DMS 273 (cell line): ENCODE measurements around the gene SLC41A3.
"Not testable (repeated sequence)": the region's sequence is repeated elsewhere in the genome, so short reads cannot be mapped to it uniquely, and the experiment has no call there.

ENCODE experiments used
- DNase-seq: peaks from one replicate; lab custom pipeline; 2025; ENCODE audit not compliant: unreplicated experiment; lab: John Stamatoyannopoulos, UW

Gene SLC41A3

DNA sequence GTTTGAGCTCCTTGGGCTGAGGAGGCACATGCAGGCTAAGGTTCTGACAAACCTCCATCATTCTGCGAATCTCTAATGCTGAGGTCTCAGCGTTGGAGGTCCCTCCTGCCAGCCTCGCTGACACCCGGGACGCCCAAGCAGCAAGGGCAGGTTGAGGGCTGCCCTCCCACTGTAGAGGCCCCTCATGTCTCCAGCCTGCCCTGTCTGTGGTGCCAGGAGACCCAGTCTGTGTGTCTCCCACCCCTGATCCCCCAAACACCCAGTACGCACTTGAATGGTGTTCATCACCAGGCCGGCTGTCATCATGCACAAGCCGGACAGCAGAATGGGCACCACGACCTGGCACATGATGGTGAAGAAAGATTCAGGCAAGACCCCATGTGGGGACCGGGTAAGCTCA lies 27.8 kb downstream of the SLC41A3 start:
- DNase-seq = no peak

GRCh38 chr3:126054870-126055269 lies 29.1 kb downstream of the SLC41A3 start:
- DNase-seq = no peak

GRCh38 chr3:126053949-126054569 lies 29.9 kb downstream of the SLC41A3 start:
- no peak for DNase-seq

- no peak for DNase-seq
Observed at GRCh38 chr3:126053513-126053912, 30.4 kb downstream of the SLC41A3 start.

DNA sequence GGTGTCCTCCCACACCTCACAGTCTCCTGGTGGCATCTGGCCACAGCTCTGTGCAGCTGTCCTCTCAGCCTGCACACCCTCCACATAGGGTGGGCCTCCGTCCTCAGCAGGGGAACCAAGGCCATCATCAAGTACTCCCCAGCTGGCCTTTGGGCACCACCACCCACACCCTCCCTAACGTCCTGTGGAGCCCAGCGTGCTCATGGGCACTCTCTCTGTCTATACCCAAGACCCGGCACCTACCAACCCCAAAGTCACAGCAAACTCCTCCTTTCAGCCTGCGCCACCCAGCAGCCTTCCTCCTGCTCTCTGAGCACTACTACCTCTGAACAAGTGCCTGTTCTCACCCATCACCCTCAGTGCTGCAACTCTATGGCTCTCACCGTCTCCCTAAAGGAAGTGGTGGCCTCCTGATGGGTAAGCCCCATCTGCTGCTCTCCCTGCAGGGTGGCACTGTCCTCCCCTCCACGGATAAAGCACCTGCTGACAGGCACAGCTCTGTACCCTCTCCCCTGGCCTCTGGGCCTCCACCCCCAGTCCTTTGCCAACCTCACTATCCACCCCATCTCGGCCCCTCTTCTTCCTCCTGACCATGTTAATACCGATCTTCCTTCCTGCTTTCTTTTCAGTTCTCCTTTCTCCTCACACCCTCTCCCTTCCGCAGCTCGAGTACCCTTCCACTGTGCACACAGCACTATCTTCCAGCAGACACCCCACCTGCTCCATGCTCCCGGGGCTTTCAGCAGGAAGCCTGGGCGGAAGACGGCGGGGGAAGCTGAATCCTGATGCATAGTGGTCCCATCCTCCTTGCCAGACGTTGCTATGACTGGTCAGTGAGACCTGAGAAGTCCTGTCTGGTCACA lies 31.5 kb downstream of the SLC41A3 start:
- DNase-seq = no peak

DNA sequence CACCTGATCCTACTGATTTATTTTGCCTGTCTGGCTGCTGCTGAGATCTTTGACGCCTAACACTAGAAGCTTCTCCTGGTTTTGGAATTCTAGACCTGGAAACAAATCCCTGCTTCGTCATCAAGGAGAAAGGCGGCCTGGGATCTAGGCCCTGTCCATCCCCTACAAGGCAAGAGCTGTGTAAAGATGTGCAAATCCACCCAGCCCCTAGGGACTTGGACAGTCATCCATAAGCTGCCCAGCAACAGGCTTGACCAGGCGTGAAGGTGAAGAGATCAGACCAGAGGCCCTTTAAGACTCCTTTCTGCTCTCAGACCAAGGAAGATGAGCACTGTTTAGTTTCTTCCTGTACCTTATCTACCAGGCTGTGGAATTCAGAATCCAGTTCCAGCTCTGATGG lies 32.2 kb downstream of the SLC41A3 start:
- no peak for DNase-seq

DNA sequence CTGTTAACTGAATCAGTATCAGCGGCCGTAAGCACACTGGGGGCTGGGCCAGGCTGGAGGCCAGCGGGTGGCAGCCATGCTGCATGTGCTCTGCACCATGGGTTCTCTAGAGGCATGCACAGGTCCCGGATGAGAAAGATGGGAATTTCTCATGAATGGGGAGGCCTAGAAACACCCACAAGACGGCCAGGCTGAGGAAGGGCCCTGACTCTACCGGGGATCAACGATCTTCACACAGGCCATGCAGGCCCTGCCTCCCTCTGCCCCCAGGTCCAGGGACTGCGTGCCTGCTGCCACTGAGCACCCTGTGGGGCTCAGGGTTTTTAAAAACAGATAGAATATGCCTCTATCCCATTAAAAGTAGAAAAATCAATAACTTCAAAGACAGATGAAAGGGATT lies 32.7 kb downstream of the SLC41A3 start:
- no peak for DNase-seq

DNA sequence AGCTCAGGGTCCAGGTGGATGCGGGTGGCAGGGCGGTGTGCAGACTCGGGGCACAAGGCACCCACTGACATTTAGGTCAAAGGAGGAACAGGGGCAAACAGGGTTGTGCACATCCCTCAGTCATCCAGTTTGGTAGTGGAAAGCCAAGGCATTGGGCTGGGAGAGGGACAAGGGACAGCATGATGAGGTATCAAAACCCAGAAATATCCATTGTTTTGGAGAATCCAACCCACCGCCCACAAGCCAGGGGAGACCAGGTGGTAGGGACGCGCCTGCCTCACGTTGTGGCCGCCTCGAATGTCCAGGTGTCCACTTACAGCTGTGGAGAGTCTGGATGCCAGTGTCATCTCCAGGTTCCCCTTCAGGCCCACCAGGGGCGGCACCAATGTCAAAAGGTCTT lies 33.3 kb downstream of the SLC41A3 start:
- DNase-seq = no peak

GRCh38 chr3:126050050-126050392 lies 33.9 kb downstream of the SLC41A3 start:
- DNase-seq = no peak

- no peak for DNase-seq
Observed at GRCh38 chr3:126049289-126050049, 34.5 kb downstream of the SLC41A3 start.

DNA sequence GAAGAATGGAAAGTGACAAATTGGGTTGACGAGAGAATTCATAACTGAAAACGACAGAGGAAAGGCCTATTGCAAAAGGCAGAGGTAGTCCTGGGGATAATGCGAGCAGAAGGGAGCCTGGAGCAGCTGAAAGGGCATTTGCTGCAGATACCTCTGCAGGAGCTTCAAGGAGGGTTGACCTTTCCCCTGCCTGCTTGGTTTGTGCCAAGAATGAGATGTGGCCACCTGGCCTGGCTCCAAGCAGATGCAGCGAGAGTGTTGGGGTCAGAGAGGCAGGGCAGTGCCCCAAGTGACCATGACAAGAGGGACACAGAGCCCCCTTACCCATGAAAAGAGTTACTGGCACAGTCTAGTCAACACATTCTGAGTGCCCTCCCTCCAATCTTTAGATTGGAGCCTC lies 43.5 kb downstream of the SLC41A3 start:
- no peak for DNase-seq

GRCh38 chr3:126039870-126040269 lies 44.1 kb downstream of the SLC41A3 start:
- DNase-seq = no peak

GRCh38 chr3:126038791-126039190 lies 45.1 kb downstream of the SLC41A3 start:
- not testable (repeated sequence) for DNase-seq

GRCh38 chr3:126036056-126036549 lies 47.8 kb downstream of the SLC41A3 start:
- DNase-seq = no peak

GRCh38 chr3:126035362-126036050 lies 48.4 kb downstream of the SLC41A3 start:
- DNase-seq = no peak

GRCh38 chr3:126034481-126035361 lies 49.2 kb downstream of the SLC41A3 start:
- DNase-seq = no peak

- DNase-seq = no peak
Observed at GRCh38 chr3:126033765-126034164, 50.2 kb downstream of the SLC41A3 start.

- DNase-seq = no peak
Observed at GRCh38 chr3:126033051-126033745, 50.7 kb downstream of the SLC41A3 start.

- no peak for DNase-seq
Observed at GRCh38 chr3:126031981-126032471, 51.9 kb downstream of the SLC41A3 start.
